ENCODE data around the gene ADK.

ADK gene

DNA sequence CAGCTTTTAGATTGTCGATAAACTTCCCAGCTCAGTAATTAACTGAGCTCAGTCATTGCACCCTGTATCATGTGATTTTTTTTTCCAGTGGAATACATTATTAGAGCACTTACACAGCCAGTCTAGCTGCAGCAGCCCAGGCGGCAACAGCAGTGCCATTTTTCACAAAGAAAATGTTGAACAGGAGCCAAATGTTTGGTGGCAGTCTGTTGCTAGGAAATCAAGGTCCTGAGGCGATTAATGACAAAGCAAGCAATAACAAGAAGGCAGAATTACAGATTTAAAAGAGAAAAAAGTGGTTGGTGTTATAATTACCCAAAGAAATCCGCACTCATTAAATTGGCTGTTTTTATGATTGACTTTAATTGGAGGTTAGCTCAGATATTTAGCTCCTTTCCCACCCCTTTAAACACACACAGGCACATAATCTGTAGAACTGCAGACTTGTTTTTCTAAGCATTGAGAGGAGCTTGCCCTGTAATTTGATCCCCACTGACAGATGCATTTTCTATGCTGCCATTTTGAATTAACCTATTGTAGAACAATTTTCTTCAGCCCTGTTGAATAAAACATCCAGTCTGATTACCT lies 267.4 kb downstream of the ADK start:
- Histone ChIP-seq H3K4me1 (no peaks in the 10 kb centered on the region; the same call in 1 of the 2 replicates), H3K27me3 (no peaks in the 10 kb centered on the region), H3K4me3 (no peak overlapping the region), H3K9ac (no peak overlapping the region), H3K36me3 (peaks cover 9% of the 10 kb centered on the region; the same call in 1 of the 2 replicates), H3K9me3 (peaks cover 8% of the 10 kb centered on the region; the same call in 1 of the 2 replicates), H3K4me2 (no peak overlapping the region), H3K27ac (no peak overlapping the region), H4K20me1 (no peaks in the 10 kb centered on the region)
- TF ChIP-seq Cebpa-rat (IDR thresholded peaks at IDR 0.05): no peak

DNA sequence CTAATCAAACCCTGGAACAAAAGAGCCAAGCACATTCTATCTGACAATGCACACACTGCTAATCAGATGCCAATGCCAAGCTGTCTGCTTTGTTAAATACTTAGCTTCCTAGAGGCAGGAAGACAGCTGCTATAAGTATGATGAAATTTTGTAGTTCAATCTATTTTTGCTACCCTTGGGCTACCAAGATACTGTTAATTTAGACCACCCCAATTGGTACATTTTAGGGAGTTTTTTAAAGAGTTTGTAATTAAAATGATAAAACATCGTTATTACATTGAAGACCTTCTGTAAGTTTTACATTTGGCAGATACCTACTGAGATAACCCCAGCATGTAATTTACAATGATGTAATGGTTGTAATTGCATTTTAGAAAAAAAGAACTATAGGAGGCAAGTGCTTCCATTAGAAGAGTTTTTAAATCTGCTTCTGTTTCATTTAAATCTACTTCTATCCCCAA lies 268.5 kb downstream of the ADK start:
- Histone ChIP-seq H3K27me3 (no peaks in the 10 kb centered on the region), H3K9me3 (peaks cover 15% of the 10 kb centered on the region), H3K36me3 (peaks cover 13% of the 10 kb centered on the region; the same call in 1 of the 2 replicates), H3K4me1 (no peaks in the 10 kb centered on the region; the same call in 1 of the 2 replicates), H4K20me1 (no peaks in the 10 kb centered on the region), H3K4me2 (no peak overlapping the region), H3K9ac (no peak overlapping the region), H3K27ac (no peak overlapping the region), H3K4me3 (no peak overlapping the region)
- no peak for TF ChIP-seq Cebpa-rat (IDR thresholded peaks at IDR 0.05)

DNA sequence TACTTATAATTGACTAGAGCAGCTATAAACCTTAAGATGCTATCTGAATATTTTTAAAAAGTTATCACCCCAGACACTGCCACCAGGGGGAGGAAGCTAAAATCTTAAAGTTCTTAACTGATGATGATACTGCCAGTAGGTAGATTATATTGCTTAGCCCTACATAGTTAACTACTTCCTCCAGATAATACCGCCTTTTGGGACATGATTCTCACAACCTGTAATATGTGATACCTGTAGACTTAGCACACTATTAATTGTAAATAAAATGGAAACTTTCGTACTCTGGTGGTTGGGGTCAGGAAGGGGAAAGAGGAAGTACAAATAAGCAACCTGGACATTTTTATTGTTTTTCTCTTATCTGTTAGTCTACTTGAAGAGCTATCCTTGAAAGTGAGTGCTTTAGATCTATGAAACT lies 268.9 kb downstream of the ADK start:
- Histone ChIP-seq H3K9me3 (peaks cover 15% of the 10 kb centered on the region), H3K4me2 (no peak overlapping the region), H3K36me3 (peaks cover 13% of the 10 kb centered on the region; the same call in 1 of the 2 replicates), H3K4me3 (no peak overlapping the region), H3K27me3 (no peaks in the 10 kb centered on the region), H3K27ac (no peak overlapping the region), H4K20me1 (no peaks in the 10 kb centered on the region), H3K4me1 (no peaks in the 10 kb centered on the region; the same call in 1 of the 2 replicates), H3K9ac (no peak overlapping the region)
- TF ChIP-seq Cebpa-rat (IDR thresholded peaks at IDR 0.05): no peak

DNA sequence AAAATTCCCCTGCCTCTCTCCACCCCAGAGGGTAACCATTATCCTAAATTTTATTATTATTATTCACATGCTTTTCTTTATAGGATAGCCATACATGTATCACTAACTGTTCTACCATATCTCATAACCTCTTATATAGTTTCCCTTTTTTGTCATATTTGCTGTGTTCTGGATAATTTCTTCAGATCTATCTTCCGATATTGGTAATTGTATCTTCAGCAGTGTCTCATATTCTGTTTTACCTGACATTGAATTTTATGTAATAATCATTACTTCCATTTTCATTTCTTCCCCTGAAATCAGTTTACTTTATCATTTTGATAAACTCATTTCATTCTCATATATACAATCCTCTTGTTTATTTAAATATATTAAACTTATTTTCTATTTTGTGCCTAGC lies 273.5 kb downstream of the ADK start:
- H3K9me3 ChIP-seq: peaks cover 15% of the 10 kb centered on the region
- no peak overlapping the region for H3K27ac ChIP-seq
- no peak overlapping the region for H3K9ac ChIP-seq
- no peaks in the 10 kb centered on the region for H3K27me3 ChIP-seq
- no peak for TF ChIP-seq Cebpa-rat (IDR thresholded peaks at IDR 0.05)
- no peak overlapping the region for H3K4me2 ChIP-seq
- H4K20me1 ChIP-seq: no peaks in the 10 kb centered on the region
- peaks cover 13% of the 10 kb centered on the region; the same call in 1 of the 2 replicates for H3K36me3 ChIP-seq
- H3K4me3 ChIP-seq: no peak overlapping the region
- H3K4me1 ChIP-seq: no peaks in the 10 kb centered on the region; the same call in 1 of the 2 replicates

DNA sequence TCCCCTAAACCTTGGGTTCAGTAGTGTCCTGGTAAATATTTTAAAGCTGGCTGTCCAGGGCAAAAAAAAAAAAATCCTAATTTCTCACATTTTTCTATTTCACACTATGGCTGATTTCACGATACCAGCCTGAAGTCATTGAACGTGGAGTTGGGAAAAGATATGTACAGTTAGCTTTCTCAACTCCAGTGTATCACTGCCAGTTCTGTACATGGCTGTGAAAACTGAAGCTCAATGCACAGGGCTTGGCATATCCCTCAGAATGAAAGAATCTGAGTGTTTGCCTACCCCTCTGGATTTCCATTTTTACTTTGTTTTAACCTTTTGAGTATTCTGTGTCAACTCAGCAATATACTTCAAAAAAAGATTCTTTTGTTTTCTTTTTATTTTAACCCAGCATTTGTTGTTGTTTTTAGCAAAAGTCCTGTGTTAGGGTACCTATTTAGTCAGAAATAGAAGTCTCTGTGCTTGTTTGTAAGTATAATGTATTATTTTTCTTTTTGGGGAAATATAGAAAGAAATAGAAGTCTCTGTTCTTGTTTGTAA lies 274.5 kb downstream of the ADK start:
- peaks cover 13% of the 10 kb centered on the region; the same call in 1 of the 2 replicates for H3K36me3 ChIP-seq

DNA sequence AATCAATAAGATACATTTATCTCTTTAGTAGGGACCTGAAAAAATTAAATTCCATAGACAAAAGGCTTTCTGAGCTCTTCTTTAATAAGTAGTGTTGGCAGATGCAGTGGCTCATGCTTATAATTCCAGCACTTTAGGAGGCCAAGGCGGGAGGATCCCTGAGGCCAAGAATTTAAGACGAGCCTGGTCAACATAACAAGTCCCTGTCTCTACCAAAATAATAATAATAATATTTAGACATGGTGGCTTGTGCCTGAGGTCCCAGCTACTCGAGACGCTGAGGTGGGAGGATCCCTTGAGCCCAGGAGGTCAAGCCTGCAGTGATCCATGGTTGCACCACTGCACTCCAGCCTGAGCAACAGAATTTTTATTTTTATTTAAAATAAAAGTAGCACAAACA lies 280.8 kb downstream of the ADK start:
- Histone ChIP-seq H3K4me1 (no peaks in the 10 kb centered on the region), H3K9ac (no peak overlapping the region), H3K9me3 (no peaks in the 10 kb centered on the region), H3K36me3 (no peaks in the 10 kb centered on the region), H3K4me2 (no peak overlapping the region), H3K27ac (no peak overlapping the region), H3K4me3 (no peak overlapping the region), H3K27me3 (no peaks in the 10 kb centered on the region), H4K20me1 (no peaks in the 10 kb centered on the region)
- no peak for TF ChIP-seq Cebpa-rat (IDR thresholded peaks at IDR 0.05)

More for the DNA sequence above, 274.5 kb downstream of the ADK start:
- no peak overlapping the region for H3K4me2 ChIP-seq
- no peaks in the 10 kb centered on the region for H3K4me1 ChIP-seq
- no peaks in the 10 kb centered on the region for H3K27me3 ChIP-seq
- no peaks in the 10 kb centered on the region for H4K20me1 ChIP-seq
- H3K4me3 ChIP-seq: no peak overlapping the region
- no peak for TF ChIP-seq Cebpa-rat (IDR thresholded peaks at IDR 0.05)
- H3K9me3 ChIP-seq: peaks cover 15% of the 10 kb centered on the region
- H3K9ac ChIP-seq: no peak overlapping the region
- H3K27ac ChIP-seq: no peak overlapping the region

DNA sequence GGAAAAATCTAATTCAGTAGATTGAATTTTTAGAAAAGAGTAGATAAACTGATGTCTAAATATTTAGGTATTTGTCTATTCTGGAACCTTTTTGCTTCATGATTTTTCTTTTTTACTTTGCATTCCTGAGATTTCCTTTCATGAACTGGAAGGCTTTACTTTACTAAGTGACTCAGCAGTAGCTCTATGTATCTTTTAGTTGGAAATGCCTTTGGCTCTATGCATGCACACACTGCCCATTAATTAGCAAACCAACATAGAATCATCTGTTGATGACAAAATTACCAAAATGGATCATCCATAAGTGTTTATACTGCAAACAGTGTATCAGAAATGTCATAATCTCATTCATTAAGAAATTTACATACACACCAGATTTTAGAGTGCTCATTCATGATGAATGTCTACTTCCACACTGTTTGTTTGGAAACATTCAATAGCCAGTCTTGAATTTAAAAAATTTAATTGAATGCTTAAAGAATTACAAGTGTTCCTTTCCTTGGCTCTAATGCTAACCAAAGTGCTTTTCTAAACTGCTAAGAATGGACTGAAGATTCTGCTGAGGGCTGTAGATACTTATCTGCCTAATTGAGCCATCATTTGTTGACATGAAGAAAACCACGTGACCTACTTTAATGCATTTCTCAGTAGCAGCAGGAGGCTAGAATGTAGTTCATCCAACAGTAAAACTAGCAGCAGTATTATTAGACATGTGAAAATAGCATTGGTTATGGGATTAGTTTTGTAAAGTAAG lies 282.0 kb downstream of the ADK start:
- no peak overlapping the region for H3K4me2 ChIP-seq
- H3K27ac ChIP-seq: no peak overlapping the region
- TF ChIP-seq Cebpa-rat (IDR thresholded peaks at IDR 0.05): no peak
- no peak overlapping the region for H3K4me3 ChIP-seq
- H3K36me3 ChIP-seq: no peaks in the 10 kb centered on the region
- no peaks in the 10 kb centered on the region for H3K9me3 ChIP-seq
- H4K20me1 ChIP-seq: no peaks in the 10 kb centered on the region
- no peaks in the 10 kb centered on the region for H3K27me3 ChIP-seq
- H3K9ac ChIP-seq: no peak overlapping the region
- no peaks in the 10 kb centered on the region for H3K4me1 ChIP-seq

DNA sequence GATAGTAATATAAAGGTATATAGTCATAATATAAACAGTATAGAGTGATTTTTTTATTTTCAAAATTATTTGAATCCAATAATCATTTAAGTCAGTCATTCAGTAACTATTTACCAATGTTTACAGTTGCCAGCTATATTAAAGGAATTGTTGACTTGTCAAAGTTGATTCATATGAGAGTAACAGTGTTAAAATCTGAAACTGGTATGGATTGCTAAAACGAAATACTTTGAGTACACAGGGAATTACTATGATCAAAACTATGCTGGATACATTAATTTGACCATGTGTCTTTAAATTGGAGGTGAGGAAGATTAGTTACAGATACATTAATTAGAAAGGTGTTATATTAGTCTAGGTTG lies 282.6 kb downstream of the ADK start:
- no peak overlapping the region for H3K9ac ChIP-seq
- no peaks in the 10 kb centered on the region for H4K20me1 ChIP-seq
- no peak overlapping the region for H3K4me2 ChIP-seq
- H3K36me3 ChIP-seq: no peaks in the 10 kb centered on the region
- TF ChIP-seq Cebpa-rat (IDR thresholded peaks at IDR 0.05): no peak
- no peaks in the 10 kb centered on the region for H3K27me3 ChIP-seq
- no peaks in the 10 kb centered on the region for H3K4me1 ChIP-seq
- no peaks in the 10 kb centered on the region for H3K9me3 ChIP-seq
- no peak overlapping the region for H3K27ac ChIP-seq
- H3K4me3 ChIP-seq: no peak overlapping the region

DNA sequence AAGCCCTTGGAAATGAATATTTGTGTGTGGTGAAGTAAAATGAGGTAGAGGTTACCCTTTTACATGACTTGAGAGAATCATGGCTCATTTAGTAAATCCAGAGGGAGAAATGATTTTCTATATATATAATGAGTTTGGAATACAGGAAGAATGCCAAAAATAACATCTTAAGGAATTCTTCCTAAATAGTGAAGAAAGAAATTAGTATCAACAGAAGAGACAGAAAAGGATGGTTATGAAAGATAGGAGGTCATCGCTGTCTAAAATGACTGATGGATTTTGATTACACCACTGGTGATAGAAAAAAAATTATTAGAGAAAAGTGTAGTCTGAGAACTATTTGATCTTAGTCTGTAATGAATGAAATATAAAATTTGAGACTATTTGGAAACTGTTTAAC lies 283.0 kb downstream of the ADK start:
- no peaks in the 10 kb centered on the region for H3K36me3 ChIP-seq
- no peaks in the 10 kb centered on the region for H4K20me1 ChIP-seq
- peaks cover 2% of the 10 kb centered on the region for H3K4me1 ChIP-seq
- no peak overlapping the region for H3K27ac ChIP-seq
- no peaks in the 10 kb centered on the region for H3K27me3 ChIP-seq
- H3K9me3 ChIP-seq: no peaks in the 10 kb centered on the region
- H3K9ac ChIP-seq: no peak overlapping the region
- no peak for TF ChIP-seq Cebpa-rat (IDR thresholded peaks at IDR 0.05)
- no peak overlapping the region for H3K4me2 ChIP-seq
- H3K4me3 ChIP-seq: no peak overlapping the region

DNA sequence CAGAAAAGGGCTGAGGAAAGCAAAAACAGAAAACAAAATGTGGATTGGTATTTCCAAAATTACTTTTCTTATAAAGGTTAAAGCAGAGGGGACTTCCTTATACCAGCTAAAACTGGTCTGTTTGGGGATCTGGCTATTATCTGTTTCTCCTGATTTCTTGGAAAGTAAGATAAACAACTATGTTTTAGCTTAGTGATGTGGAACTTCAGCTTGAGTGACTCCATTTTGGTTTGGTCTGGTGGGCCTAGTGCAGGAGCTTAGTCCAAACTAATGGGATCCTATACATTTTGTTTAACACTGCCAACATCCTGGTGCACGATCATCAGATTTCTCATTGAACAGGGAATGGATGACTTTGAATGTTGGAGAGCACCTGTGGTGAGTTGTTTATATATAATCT lies 283.5 kb downstream of the ADK start:
- no peaks in the 10 kb centered on the region for H3K9me3 ChIP-seq

More for the DNA sequence above, 283.5 kb downstream of the ADK start:
- no peak overlapping the region for H3K4me3 ChIP-seq
- H3K4me1 ChIP-seq: peaks cover 6% of the 10 kb centered on the region
- H3K4me2 ChIP-seq: no peak overlapping the region
- TF ChIP-seq Cebpa-rat (IDR thresholded peaks at IDR 0.05): no peak
- no peaks in the 10 kb centered on the region for H3K27me3 ChIP-seq
- H3K27ac ChIP-seq: no peak overlapping the region
- H3K9ac ChIP-seq: no peak overlapping the region
- no peaks in the 10 kb centered on the region for H4K20me1 ChIP-seq
- H3K36me3 ChIP-seq: no peaks in the 10 kb centered on the region
